ENCODE data around the gene PREPL.
"Not testable (repeated sequence)": the region's sequence is repeated elsewhere in the genome, so short reads cannot be mapped to it uniquely, and the experiment has no call there.

The PREPL gene

GRCh38 chr2:44389895-44390294, 28.6 kb upstream of the PREPL start:
- ChIA-PET CTCF (no interaction called here), POLR2A (no interaction called here)
- TF ChIP-seq NFRKB (IDR thresholded peaks at IDR 0.05) (no peak), ELF4 (IDR thresholded peaks at IDR 0.05) (no peak), SUZ12 (IDR thresholded peaks at IDR 0.05) (no peak), LEF1 (IDR thresholded peaks at IDR 0.05; ENCODE audit: borderline replicate concordance) (no peak), CTBP1 (IDR thresholded peaks at IDR 0.05; ENCODE audit: borderline replicate concordance) (no peak)
- no peak for DNase-seq (ENCODE audit: extremely low spot score)

DNA sequence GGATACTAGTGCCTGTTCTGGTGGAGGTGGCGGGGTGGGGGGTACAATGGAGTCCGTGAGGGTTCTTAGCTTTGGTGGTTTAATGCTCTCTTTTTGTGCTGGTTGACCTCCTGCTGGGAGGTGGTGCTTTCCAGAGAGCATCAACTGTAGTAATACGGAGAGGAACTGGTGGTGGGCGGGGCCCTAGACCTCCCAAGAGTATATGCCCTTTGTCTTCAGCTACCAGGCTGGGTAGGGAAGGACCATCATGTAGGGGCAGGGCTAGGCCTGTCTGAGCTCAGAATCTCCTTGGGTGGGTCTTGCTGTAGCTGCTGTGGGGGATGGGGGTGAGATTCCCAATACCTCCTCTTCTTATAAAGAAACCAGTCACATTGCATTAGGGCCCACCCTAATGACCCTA, 27.6 kb upstream of the PREPL start:
- TF ChIP-seq FOXA1 (IDR thresholded peaks at IDR 0.05) (no peak), SUZ12 (IDR thresholded peaks at IDR 0.05) (no peak), TARDBP (IDR thresholded peaks at IDR 0.05) (no peak), NFRKB (IDR thresholded peaks at IDR 0.05) (no peak), ARNT (IDR thresholded peaks at IDR 0.05) (no peak), L3MBTL2 (conservative IDR thresholded peaks at IDR 0.05) (no peak)
- ChIA-PET POLR2A (no interaction called here), CTCF (no interaction called here)
- DNase-seq (ENCODE audit: extremely low spot score): no peak

DNA sequence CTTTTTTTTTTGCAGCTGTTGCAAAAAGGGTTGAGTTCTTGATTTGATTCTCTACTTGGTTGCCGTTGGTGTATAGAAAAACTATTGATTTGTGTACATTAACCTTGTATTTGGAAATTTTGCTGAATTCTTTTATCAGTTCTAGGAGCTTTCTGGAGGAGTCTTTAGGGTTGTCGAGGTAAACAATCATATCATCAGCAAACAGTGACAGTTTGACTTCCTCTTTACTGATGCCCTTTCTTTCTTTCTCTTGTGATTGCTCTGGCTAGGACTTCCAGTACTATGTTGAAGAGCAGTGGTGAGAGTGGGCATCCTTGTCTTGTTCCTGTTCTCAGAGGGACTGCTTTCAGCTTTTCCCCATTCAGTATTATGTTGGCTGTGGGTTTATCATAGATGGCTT, 23.9 kb upstream of the PREPL start:
- POLR2A ChIA-PET; CTCF ChIA-PET; DNase-seq (ENCODE audit: extremely low spot score): not testable (repeated sequence)

GRCh38 chr2:44377486-44377885, 16.2 kb upstream of the PREPL start:
- ChIA-PET CTCF (interaction anchor here (1.6 kb wide), 1 partner anchor 333 kb away, joined by 3 read pairs; no protein-coding TSS in a partner anchor), POLR2A (interaction anchor here (0.8 kb wide), 1 partner anchor 15 kb away, joined by 3 read pairs; the partner anchor contains the start of genes CAMKMT and PREPL)
- TF ChIP-seq ARNT (IDR thresholded peaks at IDR 0.05) (no peak), TARDBP (IDR thresholded peaks at IDR 0.05) (no peak), ZNF384 (IDR thresholded peaks at IDR 0.05) (no peak), LEF1 (IDR thresholded peaks at IDR 0.05; ENCODE audit: borderline replicate concordance) (no peak), HDGF (IDR thresholded peaks at IDR 0.05; ENCODE audit: borderline replicate concordance) (no peak)
- DNase-seq (ENCODE audit: extremely low spot score): no peak

DNA sequence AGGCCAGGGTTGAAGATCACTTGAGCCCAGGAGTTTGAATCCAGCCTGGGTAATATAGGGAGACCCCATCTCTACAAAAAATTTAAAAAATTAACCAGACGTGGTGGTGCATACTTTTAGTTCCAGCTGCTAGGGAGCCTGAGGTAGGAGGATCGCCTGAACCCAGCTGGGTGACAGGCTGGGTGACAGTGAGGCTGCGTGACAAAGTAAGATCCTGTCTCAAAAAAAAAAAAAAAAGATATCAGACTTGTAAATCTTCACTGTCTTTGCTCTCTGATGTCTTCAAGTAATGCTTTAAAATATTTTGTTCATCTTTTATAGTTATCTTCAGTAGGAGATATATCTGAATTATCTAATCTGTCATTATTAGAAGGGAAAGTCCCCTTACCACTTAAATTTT, 11.0 kb upstream of the PREPL start:
- ChIA-PET POLR2A (no interaction called here), CTCF (no interaction called here)
- TF ChIP-seq CTBP1 (IDR thresholded peaks at IDR 0.05; ENCODE audit: borderline replicate concordance): no peak
- no peak for TF ChIP-seq FOXA1 (IDR thresholded peaks at IDR 0.05)
- TF ChIP-seq FOXM1 (IDR thresholded peaks at IDR 0.05; ENCODE audit: borderline replicate concordance): no peak
- no peak for TF ChIP-seq BHLHE40 (IDR thresholded peaks at IDR 0.05; ENCODE audit: borderline replicate concordance)
- TF ChIP-seq L3MBTL2 (conservative IDR thresholded peaks at IDR 0.05): no peak
- TF ChIP-seq, protein P1, sequence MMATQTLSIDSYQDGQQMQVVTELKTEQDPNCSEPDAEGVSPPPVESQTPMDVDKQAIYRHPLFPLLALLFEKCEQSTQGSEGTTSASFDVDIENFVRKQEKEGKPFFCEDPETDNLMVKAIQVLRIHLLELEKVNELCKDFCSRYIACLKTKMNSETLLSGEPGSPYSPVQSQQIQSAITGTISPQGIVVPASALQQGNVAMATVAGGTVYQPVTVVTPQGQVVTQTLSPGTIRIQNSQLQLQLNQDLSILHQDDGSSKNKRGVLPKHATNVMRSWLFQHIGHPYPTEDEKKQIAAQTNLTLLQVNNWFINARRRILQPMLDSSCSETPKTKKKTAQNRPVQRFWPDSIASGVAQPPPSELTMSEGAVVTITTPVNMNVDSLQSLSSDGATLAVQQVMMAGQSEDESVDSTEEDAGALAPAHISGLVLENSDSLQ (IDR thresholded peaks at IDR 0.05): no peak
- no peak for TF ChIP-seq SUZ12 (IDR thresholded peaks at IDR 0.05)
- no peak for TF ChIP-seq ZNF384 (IDR thresholded peaks at IDR 0.05)
- TF ChIP-seq ELF4 (IDR thresholded peaks at IDR 0.05): no peak
- no peak for TF ChIP-seq FOXK2 (IDR thresholded peaks at IDR 0.05)
- no peak for TF ChIP-seq LEF1 (IDR thresholded peaks at IDR 0.05; ENCODE audit: borderline replicate concordance)
- no peak for TF ChIP-seq NFRKB (IDR thresholded peaks at IDR 0.05)
- no peak for TF ChIP-seq TARDBP (IDR thresholded peaks at IDR 0.05)
- no peak for TF ChIP-seq HDGF (IDR thresholded peaks at IDR 0.05; ENCODE audit: borderline replicate concordance)
- TF ChIP-seq ARNT (IDR thresholded peaks at IDR 0.05): no peak
- TF ChIP-seq SP1 (IDR thresholded peaks at IDR 0.05): no peak
- no peak for DNase-seq (ENCODE audit: extremely low spot score)

DNA sequence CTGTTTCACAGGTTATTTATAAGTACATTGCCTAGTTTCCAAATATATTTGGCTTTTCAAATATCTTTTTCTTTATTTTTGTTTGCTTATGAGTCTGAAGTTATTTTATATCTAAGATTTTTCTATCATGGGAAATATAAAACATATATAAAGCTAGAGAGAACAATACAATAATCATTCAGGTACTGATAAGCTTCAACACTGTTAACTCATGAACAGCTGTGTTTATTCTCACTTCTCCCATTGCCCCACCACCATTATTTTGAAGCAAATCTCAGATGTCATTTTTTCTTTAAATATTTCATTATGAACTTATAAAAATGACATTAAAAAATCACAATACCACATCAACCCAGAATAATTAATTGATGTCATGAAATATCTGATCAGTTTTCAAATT, 10.2 kb upstream of the PREPL start:
- ChIA-PET CTCF (interaction anchor here (0.6 kb wide), 1 partner anchor 344 kb away, joined by 5 read pairs; no protein-coding TSS in a partner anchor), POLR2A (interaction anchor here (0.6 kb wide), 1 partner anchor 9 kb away, joined by 3 read pairs; the partner anchor contains the start of gene CAMKMT)
- no peak for TF ChIP-seq HDGF (IDR thresholded peaks at IDR 0.05; ENCODE audit: borderline replicate concordance)
- no peak for TF ChIP-seq NFRKB (IDR thresholded peaks at IDR 0.05)
- no peak for TF ChIP-seq L3MBTL2 (conservative IDR thresholded peaks at IDR 0.05)
- TF ChIP-seq FOXA1 (IDR thresholded peaks at IDR 0.05): no peak
- no peak for TF ChIP-seq FOXM1 (IDR thresholded peaks at IDR 0.05; ENCODE audit: borderline replicate concordance)
- TF ChIP-seq ZNF384 (IDR thresholded peaks at IDR 0.05): no peak
- TF ChIP-seq SUZ12 (IDR thresholded peaks at IDR 0.05): no peak
- no peak for TF ChIP-seq ELF4 (IDR thresholded peaks at IDR 0.05)
- TF ChIP-seq LEF1 (IDR thresholded peaks at IDR 0.05; ENCODE audit: borderline replicate concordance): no peak
- no peak for TF ChIP-seq FOXK2 (IDR thresholded peaks at IDR 0.05)
- TF ChIP-seq, protein P1 (IDR thresholded peaks at IDR 0.05): no peak
- TF ChIP-seq SP1 (IDR thresholded peaks at IDR 0.05): no peak
- no peak for TF ChIP-seq TARDBP (IDR thresholded peaks at IDR 0.05)
- no peak for TF ChIP-seq CTBP1 (IDR thresholded peaks at IDR 0.05; ENCODE audit: borderline replicate concordance)
- DNase-seq (ENCODE audit: extremely low spot score): no peak

GRCh38 chr2:44369392-44369791, 8.1 kb upstream of the PREPL start:
- DNase-seq (ENCODE audit: extremely low spot score): no peak
- ChIA-PET CTCF (interaction anchor here (0.6 kb wide), 1 partner anchor 253 kb away, joined by 3 read pairs; no protein-coding TSS in a partner anchor), POLR2A (interaction anchor here (0.9 kb wide), 1 partner anchor 8 kb away, joined by 3 read pairs; the partner anchor contains the start of genes CAMKMT and PREPL)
- TF ChIP-seq NFRKB (IDR thresholded peaks at IDR 0.05) (no peak), ELF4 (IDR thresholded peaks at IDR 0.05) (no peak), SUZ12 (IDR thresholded peaks at IDR 0.05) (no peak), BHLHE40 (IDR thresholded peaks at IDR 0.05; ENCODE audit: borderline replicate concordance) (no peak), HDGF (IDR thresholded peaks at IDR 0.05; ENCODE audit: borderline replicate concordance) (no peak), TARDBP (IDR thresholded peaks at IDR 0.05) (no peak), FOXK2 (IDR thresholded peaks at IDR 0.05) (no peak), SP1 (IDR thresholded peaks at IDR 0.05) (no peak), LEF1 (IDR thresholded peaks at IDR 0.05; ENCODE audit: borderline replicate concordance) (no peak), FOXM1 (IDR thresholded peaks at IDR 0.05; ENCODE audit: borderline replicate concordance) (no peak), CTBP1 (IDR thresholded peaks at IDR 0.05; ENCODE audit: borderline replicate concordance) (no peak), L3MBTL2 (conservative IDR thresholded peaks at IDR 0.05) (no peak), ARNT (IDR thresholded peaks at IDR 0.05) (no peak), FOXA1 (IDR thresholded peaks at IDR 0.05) (no peak), ZNF384 (IDR thresholded peaks at IDR 0.05) (no peak)
- TF ChIP-seq, protein P1 (IDR thresholded peaks at IDR 0.05): no peak

All from HEK293T (cell line).